MM.1S (cell line): ENCODE measurements around the gene PADI2.

Experiments
- CTCF ChIP-seq: fragments of 300-600 bp; sonication (generic); IDR thresholded peaks from 2 replicates; pipeline ENCODE4 v1.5.1; 2016; ENCODE audit warnings: antibody characterized with exemption, low read length, mixed read lengths
- EZH2 ChIP-seq: fragments of 300-600 bp; sonication (generic); optimal IDR thresholded peaks from 2 replicates; pipeline ENCODE3; 2017; ENCODE audit warnings: low read depth, mild to moderate bottlenecking, antibody characterized with exemption, low read length, mixed read lengths
- EZH2phosphoT487 ChIP-seq: fragments of 300-600 bp; sonication (generic); IDR thresholded peaks from 2 replicates; pipeline ENCODE4 v1.6.1; 2018; ENCODE audit warnings: antibody characterized with exemption, low read length

GRCh38 chr1:17020502-17020901 is 98.7 kb downstream of the PADI2 start:
- TF ChIP-seq CTCF (no peak), EZH2phosphoT487 (no peak), EZH2 (no peak)
